GM13977 (cell line): Measurements from ENCODE around the gene WDR13.
"Not testable (repeated sequence)": the region's sequence is repeated elsewhere in the genome, so short reads cannot be mapped to it uniquely, and the experiment has no call there.

Experiments used
- DNase-seq: peaks from one replicate; pipeline ENCODE4 v3.0.0; 2012; ENCODE audit warnings: low spot score
- in situ Hi-C: fragments of 300-500 bp; cut with MboI; formaldehyde crosslinking; loops from one replicate; pipeline ENCODE4 v1.12.0; 2022; ENCODE audit warnings: low sequenced_read_pairs, low pct_unique_long_range_greater_than_20kb, mixed read lengths, inconsistent platforms; ENCODE audit not compliant: unreplicated experiment
- TF ChIP-seq, protein P1 (sequence below): IDR thresholded peaks from 2 replicates; pipeline ENCODE4 v1.5.1; 2012; ENCODE audit warnings: mild to moderate bottlenecking, control low read depth; ENCODE audit not compliant: insufficient read depth; ENCODE audit errors: extremely low read depth, missing control alignments

The WDR13 gene

DNA sequence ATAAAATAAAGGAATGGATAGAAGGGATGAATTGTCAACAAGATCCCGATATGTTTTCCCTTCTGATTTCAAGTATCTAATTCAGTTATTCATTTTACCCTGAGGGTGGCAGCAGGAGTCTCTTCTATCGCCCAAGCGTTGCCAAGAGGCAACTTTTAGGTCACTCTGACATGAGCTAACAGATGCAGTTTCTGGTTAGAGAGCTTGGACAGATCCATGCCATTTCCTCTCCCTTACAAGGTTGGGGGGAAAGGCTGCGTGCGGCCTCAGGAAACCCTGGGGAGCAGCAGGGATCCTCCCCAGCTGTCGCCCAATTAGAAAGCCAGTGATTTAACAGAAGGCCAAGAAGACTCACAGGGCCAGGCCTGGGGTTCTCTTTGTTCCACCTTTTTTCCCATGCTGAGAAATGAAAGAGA, 51.1 kb downstream of the WDR13 start:
- no peak for DNase-seq
- in situ Hi-C loops = no loop called here

DNA sequence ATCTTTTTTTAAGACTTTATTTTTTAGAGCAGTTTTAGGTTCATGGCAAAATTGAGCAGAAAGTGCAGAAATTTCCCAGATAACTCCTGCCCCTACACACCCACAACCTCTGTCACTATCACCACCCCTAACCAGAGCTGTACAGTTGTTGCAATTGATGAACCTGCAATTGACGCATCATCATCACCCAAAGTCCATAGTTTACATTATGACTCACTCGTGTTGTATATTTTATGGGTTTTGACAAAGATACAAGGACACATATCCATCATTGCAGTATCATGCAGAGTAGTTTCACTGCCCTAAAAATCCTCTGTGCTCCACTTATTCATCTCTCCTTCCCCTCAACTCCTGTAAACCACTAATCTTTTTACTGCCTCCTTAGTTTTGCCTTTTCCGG, 51.8 kb downstream of the WDR13 start:
- in situ Hi-C loops = no loop called here
- TF ChIP-seq, protein P1, sequence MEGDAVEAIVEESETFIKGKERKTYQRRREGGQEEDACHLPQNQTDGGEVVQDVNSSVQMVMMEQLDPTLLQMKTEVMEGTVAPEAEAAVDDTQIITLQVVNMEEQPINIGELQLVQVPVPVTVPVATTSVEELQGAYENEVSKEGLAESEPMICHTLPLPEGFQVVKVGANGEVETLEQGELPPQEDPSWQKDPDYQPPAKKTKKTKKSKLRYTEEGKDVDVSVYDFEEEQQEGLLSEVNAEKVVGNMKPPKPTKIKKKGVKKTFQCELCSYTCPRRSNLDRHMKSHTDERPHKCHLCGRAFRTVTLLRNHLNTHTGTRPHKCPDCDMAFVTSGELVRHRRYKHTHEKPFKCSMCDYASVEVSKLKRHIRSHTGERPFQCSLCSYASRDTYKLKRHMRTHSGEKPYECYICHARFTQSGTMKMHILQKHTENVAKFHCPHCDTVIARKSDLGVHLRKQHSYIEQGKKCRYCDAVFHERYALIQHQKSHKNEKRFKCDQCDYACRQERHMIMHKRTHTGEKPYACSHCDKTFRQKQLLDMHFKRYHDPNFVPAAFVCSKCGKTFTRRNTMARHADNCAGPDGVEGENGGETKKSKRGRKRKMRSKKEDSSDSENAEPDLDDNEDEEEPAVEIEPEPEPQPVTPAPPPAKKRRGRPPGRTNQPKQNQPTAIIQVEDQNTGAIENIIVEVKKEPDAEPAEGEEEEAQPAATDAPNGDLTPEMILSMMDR = no peak

More for the DNA sequence above, 51.1 kb downstream of the WDR13 start:
- TF ChIP-seq, protein P1 = peak; percentile 45

DNA sequence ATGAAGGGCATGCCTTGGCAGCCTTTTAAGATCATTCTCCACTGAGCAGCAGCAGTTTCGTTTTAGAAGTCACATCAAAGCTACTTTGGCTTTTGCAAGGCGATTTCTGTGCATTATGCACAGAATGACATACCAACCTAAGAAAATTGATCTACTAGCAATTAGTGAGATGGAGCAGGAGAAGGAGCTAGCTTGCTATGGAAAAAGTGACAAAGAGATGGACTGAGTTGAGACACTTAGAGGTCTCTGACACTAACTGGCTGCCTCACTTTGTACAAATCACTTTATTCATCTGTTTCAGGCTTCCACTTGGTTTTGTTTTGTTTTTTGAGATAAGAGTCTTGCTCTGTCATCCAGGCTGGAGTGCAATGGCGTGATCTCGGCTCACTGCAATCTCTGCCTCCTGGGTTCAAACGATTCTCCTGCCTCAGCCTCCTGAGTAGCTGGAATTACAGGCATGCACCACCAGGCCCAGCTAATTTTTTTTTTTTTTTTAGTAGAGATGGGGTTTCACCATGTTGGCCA, 54.8 kb downstream of the WDR13 start:
- DNase-seq, in situ Hi-C loops: not testable (repeated sequence)

More for the DNA sequence above, 51.8 kb downstream of the WDR13 start:
- no peak for DNase-seq

DNA sequence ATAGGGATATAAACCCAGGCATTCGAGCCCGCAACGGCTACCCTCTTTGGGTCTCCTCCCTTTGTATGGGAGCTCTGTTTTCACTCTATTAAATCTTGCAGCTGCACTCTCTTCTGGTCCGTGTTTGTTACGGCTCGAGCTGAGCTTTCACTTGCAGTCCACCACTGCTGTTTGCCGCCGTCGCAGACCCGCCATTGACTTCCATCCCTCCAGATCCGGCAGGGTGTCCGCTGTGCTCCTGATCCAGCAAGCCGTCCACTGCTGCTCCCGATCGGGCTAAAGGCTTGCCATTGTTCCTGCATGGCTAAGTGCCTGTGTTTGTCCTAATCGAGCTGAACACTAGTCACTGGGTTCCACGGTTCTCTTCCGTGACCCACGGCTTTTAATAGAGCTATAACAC, 57.5 kb downstream of the WDR13 start:
- in situ Hi-C loops, DNase-seq: not testable (repeated sequence)
